ENCODE measurements around the gene FKBP14. TPM values are rescaled to one million over a fixed set of nuclear protein-coding genes. Genes with fewer than 3 reads are reported as not detected.

FKBP14 gene
- total RNA-seq, 4 donors from 2014 or later: 1.4 to 2.4 (median 1.5) TPM

DNA sequence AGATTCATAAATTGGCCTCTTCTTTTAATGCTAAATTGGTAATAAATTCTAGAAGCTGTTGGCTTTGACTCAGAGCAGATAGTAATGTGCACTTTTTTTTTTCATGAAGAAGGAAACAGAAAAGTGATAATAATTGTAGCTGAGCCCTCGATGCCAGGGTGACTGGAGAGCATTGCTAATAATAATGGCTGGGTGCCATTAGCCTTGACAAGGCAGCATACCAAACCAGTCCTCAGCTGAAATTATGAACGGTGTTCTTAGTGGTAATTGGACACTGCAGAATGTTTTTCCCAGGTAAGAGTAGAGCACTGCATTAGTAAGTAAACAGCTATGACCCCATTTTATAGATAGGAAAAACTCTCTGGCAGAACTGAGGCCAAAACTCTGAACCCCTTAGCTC is 20.6 kb upstream of the FKBP14 start:
- in situ Hi-C loops (cut with MboI; ENCODE audit: low sequenced_read_pairs in 4 of 4): no loop called here
- intact Hi-C loops (cut with DNase I; ENCODE audit: low total_unique reads): no loop called here
- no peak overlapping the region for H3K27ac ChIP-seq
- H3K36me3 ChIP-seq: peaks cover 0 to 31% of the 10 kb centered on the region in 2 donors
- no peak overlapping the region for H3K4me3 ChIP-seq
- no peak for DNase-seq
- H3K4me1 ChIP-seq: peaks cover 0 to 8% of the 10 kb centered on the region in 2 donors
- no peaks in the 10 kb centered on the region for H3K9me3 ChIP-seq
- no peaks in the 10 kb centered on the region for H3K27me3 ChIP-seq
- no peak for ATAC-seq
- no peak for TF ChIP-seq POLR2A (IDR thresholded peaks at IDR 0.05)

DNA sequence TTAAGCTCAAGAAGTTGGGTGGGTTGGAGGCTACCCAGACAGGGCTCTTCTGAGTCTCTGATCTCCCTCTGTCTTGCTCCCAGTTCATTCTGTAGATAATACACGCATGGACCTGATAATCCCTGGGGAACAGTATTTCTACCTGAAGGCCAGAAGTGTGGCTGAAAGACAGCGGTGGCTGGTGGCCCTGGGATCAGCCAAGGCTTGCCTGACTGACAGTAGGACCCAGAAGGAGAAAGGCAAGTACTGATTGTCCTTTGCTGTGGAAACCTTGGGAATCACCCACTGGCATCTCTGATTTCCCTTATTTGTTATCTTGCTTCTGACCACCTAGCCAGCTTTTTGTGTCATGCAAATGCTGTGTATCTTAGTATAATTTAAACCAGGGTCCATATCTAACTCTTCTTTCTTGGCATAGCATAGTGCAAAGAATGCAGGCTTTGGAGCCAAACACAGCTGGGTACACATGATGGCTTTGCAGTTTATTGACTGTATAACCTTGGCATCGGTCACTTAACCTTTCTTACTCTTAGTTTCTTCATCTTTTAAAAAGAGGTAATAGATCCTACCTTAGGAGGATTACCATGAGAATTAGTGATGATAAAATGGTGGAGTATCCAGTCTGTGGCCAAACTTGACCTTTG is 19.7 kb upstream of the FKBP14 start:
- DNase-seq (no peak), ATAC-seq (no peak)
- Histone ChIP-seq H3K4me1 (peaks cover 0 to 8% of the 10 kb centered on the region in 2 donors), H3K27ac (no peak overlapping the region), H3K27me3 (no peaks in the 10 kb centered on the region), H3K4me3 (no peak overlapping the region), H3K9me3 (no peaks in the 10 kb centered on the region), H3K36me3 (peaks cover 0 to 31% of the 10 kb centered on the region in 2 donors)
- in situ Hi-C loops (cut with MboI; ENCODE audit: low sequenced_read_pairs in 4 of 4) (no loop called here), intact Hi-C loops (cut with DNase I; ENCODE audit: low total_unique reads) (no loop called here)
- TF ChIP-seq, protein P1, sequence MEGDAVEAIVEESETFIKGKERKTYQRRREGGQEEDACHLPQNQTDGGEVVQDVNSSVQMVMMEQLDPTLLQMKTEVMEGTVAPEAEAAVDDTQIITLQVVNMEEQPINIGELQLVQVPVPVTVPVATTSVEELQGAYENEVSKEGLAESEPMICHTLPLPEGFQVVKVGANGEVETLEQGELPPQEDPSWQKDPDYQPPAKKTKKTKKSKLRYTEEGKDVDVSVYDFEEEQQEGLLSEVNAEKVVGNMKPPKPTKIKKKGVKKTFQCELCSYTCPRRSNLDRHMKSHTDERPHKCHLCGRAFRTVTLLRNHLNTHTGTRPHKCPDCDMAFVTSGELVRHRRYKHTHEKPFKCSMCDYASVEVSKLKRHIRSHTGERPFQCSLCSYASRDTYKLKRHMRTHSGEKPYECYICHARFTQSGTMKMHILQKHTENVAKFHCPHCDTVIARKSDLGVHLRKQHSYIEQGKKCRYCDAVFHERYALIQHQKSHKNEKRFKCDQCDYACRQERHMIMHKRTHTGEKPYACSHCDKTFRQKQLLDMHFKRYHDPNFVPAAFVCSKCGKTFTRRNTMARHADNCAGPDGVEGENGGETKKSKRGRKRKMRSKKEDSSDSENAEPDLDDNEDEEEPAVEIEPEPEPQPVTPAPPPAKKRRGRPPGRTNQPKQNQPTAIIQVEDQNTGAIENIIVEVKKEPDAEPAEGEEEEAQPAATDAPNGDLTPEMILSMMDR (IDR thresholded peaks at IDR 0.05 in 4 of 5, conservative IDR thresholded peaks at IDR 0.05 in 1 of 5): no peak
- no peak for TF ChIP-seq POLR2A (IDR thresholded peaks at IDR 0.05)

DNA sequence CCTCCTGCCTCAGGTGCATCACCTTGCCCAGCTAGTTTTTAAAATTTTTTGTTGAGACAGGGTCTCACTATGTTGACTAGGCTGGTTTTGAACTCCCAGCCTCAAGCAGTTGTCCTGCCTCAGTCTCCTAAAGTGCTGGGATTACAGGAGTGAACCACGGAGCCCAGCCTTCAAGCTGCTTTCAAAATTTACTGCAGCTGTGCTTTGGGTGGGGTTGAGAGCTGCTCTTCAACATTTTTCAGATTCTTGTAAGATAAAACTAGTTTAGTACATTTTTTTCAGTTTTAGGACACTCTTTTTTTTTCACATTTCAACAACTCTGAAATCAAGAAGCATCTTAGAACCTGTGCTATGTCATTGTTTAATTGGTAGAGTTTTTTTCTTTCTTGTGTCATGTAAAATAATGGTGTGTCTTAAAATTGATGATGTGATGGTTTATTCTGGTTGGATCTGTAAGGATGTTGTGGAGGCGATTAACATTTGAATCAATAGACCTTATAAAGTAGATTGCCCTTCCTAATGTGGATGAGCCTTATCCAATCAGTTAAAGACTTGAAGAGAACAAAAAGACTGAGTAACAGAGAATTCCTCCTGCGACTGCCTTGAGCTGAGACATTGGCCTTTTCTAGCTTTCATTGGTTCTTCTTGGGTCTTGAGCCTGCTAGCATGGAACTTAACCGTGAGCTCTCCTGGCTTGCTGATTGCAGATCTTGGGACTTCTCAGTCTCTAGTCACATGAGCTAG is 15.2 kb upstream of the FKBP14 start:
- intact Hi-C loops (cut with DNase I; ENCODE audit: low total_unique reads) (no loop called here), in situ Hi-C loops (cut with MboI; ENCODE audit: low sequenced_read_pairs in 4 of 4) (no loop called here)
- TF ChIP-seq, protein P1 (IDR thresholded peaks at IDR 0.05 in 4 of 5, conservative IDR thresholded peaks at IDR 0.05 in 1 of 5): no peak
- TF ChIP-seq POLR2A (IDR thresholded peaks at IDR 0.05): no peak
- no peaks in the 10 kb centered on the region for H3K9me3 ChIP-seq
- no peak overlapping the region for H3K4me3 ChIP-seq
- no peak for ATAC-seq
- H3K36me3 ChIP-seq: peaks cover 0 to 9% of the 10 kb centered on the region in 2 donors
- no peak overlapping the region for H3K27ac ChIP-seq
- DNase-seq: no peak
- H3K4me1 ChIP-seq: peaks cover 0 to 6% of the 10 kb centered on the region in 2 donors
- H3K27me3 ChIP-seq: no peaks in the 10 kb centered on the region

DNA sequence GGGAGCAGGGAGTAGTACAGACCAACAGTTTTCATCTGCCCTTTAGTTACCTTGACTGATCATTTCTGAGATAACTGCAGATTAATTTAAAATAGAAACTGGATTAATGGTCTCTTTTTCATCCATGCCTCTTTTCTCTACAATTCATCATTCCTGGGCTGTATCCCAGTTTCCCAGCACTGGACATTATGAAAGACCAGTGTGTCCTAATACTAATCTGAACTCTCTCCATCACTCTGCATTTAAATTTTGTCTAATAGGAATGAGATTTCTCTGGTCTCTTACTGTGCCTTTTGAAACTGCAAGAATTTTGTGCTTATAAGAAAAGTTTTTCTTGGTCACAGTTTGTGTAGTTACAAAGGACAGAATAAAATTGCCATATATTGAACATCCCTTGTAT is 14.4 kb upstream of the FKBP14 start:
- no peak for TF ChIP-seq POLR2A (IDR thresholded peaks at IDR 0.05)
- TF ChIP-seq, protein P1 (IDR thresholded peaks at IDR 0.05 in 4 of 5, conservative IDR thresholded peaks at IDR 0.05 in 1 of 5): no peak
- Histone ChIP-seq H3K4me3 (no peak overlapping the region), H3K9me3 (no peaks in the 10 kb centered on the region), H3K27me3 (no peaks in the 10 kb centered on the region), H3K27ac (no peak overlapping the region), H3K36me3 (peaks cover 0 to 1% of the 10 kb centered on the region in 2 donors), H3K4me1 (peaks cover 0 to 6% of the 10 kb centered on the region in 2 donors)
- DNase-seq (no peak), ATAC-seq (no peak)
- in situ Hi-C loops (cut with MboI; ENCODE audit: low sequenced_read_pairs in 4 of 4) (no loop called here), intact Hi-C loops (cut with DNase I; ENCODE audit: low total_unique reads) (no loop called here)

- no peak overlapping the region for H3K27ac ChIP-seq
- ATAC-seq: peak; percentile 53 to 63
Measured at GRCh38 chr7:30038196-30038980, 11.9 kb upstream of the FKBP14 start.

More at GRCh38 chr7:30038196-30038980, 11.9 kb upstream of the FKBP14 start:
- DNase-seq: no peak
- in situ Hi-C loops (cut with MboI; ENCODE audit: low sequenced_read_pairs in 4 of 4): no loop called here
- TF ChIP-seq, protein P1 (IDR thresholded peaks at IDR 0.05 in 4 of 5, conservative IDR thresholded peaks at IDR 0.05 in 1 of 5): no peak
- TF ChIP-seq POLR2A (IDR thresholded peaks at IDR 0.05): no peak
- intact Hi-C loops (cut with DNase I; ENCODE audit: low total_unique reads): no loop called here
- H3K9me3 ChIP-seq: no peaks in the 10 kb centered on the region
- H3K4me3 ChIP-seq: no peak overlapping the region
- H3K4me1 ChIP-seq: peaks cover 1 to 6% of the 10 kb centered on the region in 2 donors
- no peaks in the 10 kb centered on the region for H3K36me3 ChIP-seq
- H3K27me3 ChIP-seq: no peaks in the 10 kb centered on the region
